ENCODE results near the gene PAX5.

PAX5 gene

DNA sequence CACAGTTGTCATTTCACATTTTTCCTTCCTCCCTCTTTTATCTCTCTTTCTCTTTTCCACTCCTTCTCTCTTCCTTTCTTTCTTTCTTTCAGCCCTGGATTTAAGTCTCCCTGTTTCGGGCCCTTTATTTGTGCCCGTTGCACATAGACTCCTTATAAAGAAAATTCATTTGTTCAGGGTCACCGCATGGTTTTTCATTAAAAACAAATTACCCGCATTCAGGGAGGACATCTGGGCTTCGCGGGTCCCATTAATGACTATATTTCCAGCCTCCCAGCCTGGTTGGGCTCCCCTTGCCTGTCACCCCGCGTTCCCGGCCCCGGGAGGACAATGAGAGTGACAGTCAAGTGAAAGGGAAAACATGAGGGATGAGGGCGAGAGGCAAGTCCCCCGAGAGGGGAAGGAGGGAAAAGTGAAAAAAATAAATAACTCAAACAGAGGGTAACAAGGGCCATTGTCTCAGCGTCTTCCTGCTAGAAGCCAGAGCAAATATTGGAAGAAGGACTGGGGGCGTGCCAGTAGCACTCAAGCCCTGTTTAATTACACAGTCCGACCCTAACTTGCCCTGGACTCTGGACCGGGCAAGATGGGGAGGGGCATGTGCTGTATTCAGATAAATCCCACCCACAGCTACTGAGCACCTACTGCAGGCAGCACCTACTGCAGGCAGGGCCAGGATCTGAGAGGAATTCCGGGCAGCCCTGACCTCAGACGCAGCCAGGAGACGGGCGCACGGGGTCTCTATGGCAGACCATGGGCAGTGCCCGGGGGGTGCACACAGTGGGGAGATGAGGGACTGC, 166.2 kb downstream of the PAX5 start:
- TF ChIP-seq, protein P1, sequence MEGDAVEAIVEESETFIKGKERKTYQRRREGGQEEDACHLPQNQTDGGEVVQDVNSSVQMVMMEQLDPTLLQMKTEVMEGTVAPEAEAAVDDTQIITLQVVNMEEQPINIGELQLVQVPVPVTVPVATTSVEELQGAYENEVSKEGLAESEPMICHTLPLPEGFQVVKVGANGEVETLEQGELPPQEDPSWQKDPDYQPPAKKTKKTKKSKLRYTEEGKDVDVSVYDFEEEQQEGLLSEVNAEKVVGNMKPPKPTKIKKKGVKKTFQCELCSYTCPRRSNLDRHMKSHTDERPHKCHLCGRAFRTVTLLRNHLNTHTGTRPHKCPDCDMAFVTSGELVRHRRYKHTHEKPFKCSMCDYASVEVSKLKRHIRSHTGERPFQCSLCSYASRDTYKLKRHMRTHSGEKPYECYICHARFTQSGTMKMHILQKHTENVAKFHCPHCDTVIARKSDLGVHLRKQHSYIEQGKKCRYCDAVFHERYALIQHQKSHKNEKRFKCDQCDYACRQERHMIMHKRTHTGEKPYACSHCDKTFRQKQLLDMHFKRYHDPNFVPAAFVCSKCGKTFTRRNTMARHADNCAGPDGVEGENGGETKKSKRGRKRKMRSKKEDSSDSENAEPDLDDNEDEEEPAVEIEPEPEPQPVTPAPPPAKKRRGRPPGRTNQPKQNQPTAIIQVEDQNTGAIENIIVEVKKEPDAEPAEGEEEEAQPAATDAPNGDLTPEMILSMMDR (conservative IDR thresholded peaks at IDR 0.05; ENCODE audit: control insufficient read depth, insufficient read depth, low read depth, low read length): no peak
- H3K4me3 ChIP-seq (ENCODE audit: control insufficient read depth, low read depth, low read length): no peak overlapping the region
- DNase-seq (ENCODE audit: low read depth): no peak

- TF ChIP-seq, protein P1 (conservative IDR thresholded peaks at IDR 0.05; ENCODE audit: control insufficient read depth, insufficient read depth, low read depth, low read length): no peak
- no peak for DNase-seq (ENCODE audit: low read depth)
- H3K4me3 ChIP-seq (ENCODE audit: control insufficient read depth, low read depth, low read length): no peak overlapping the region
Measured at GRCh38 chr9:36867241-36867640, 166.8 kb downstream of the PAX5 start.

DNA sequence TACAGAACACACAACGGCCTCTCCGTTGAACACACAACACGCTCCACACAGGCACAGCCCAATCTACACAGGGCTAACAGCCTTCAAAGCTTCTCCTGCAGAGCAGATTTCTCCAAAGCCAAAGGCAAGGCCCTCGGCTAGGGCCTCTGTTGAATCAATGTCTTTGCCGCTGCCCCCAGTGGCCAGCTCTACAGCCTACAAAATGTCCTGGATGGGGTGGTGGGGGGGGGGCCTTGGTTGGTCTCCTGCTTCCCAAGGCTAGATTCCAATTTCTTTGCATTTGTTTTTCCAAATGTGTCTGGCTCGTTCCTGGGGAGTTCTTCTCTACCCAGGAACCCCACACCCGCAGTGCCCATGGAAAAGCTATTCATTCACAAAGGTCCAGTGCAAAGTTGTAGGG, 167.2 kb downstream of the PAX5 start:
- no peak for DNase-seq (ENCODE audit: low read depth)
- TF ChIP-seq, protein P1 (conservative IDR thresholded peaks at IDR 0.05; ENCODE audit: control insufficient read depth, insufficient read depth, low read depth, low read length): no peak
- H3K4me3 ChIP-seq (ENCODE audit: control insufficient read depth, low read depth, low read length): no peak overlapping the region

- TF ChIP-seq, protein P1 (conservative IDR thresholded peaks at IDR 0.05; ENCODE audit: control insufficient read depth, insufficient read depth, low read depth, low read length): no peak
- DNase-seq (ENCODE audit: low read depth): no peak
- H3K4me3 ChIP-seq (ENCODE audit: control insufficient read depth, low read depth, low read length): no peak overlapping the region
Measured at GRCh38 chr9:36865731-36866635, 168.1 kb downstream of the PAX5 start.

- no peak overlapping the region for H3K4me3 ChIP-seq (ENCODE audit: control insufficient read depth, low read depth, low read length)
- TF ChIP-seq, protein P1 (conservative IDR thresholded peaks at IDR 0.05; ENCODE audit: control insufficient read depth, insufficient read depth, low read depth, low read length): no peak
- DNase-seq (ENCODE audit: low read depth): no peak
Measured at GRCh38 chr9:36864491-36865410, 169.3 kb downstream of the PAX5 start.

All from fibroblast of mammary gland (primary cell).